SK-N-SH (cell line): ENCODE data around the gene SAPCD2. TPM values are rescaled to one million over a fixed set of nuclear protein-coding genes. Genes with fewer than 3 reads are reported as not detected.

Source experiments
- CTCF ChIA-PET: fragments of 300-600, 350-600 bp; formaldehyde crosslinking; extraction: SDS; loops from one replicate; lab custom pipeline; 2021; lab: Yijun Ruan, JAX
- POLR2A ChIA-PET: fragments of 350-600 bp; sonication (Branson Sonifier 250); formaldehyde crosslinking; extraction: SDS; loops from one replicate; lab custom pipeline; 2020; ENCODE audit warnings: antibody characterized with exemption, inconsistent platforms; lab: Yijun Ruan, JAX
- DNase-seq: peaks from one replicate; pipeline ENCODE4 v3.0.0; 2012
- H2AFZ ChIP-seq: fragments of 200-600 bp; sonication (generic); 2 replicates; pipeline ENCODE4 v1.8.1; 2016; ENCODE audit warnings: antibody characterized with exemption, mild to moderate bottlenecking, low read depth
- H3F3A ChIP-seq: fragments of 200-600 bp; sonication (generic); replicated peaks from 2 replicates; pipeline ENCODE3; 2016; ENCODE audit warnings: antibody characterized with exemption, mild to moderate bottlenecking; ENCODE audit not compliant: insufficient read depth
- H3K27ac ChIP-seq, 2 experiments: fragments of 200-500 bp in 1 of 2; fragments of 200-600 bp in 1 of 2; sonication (Bioruptor generic) in 1 of 2; sonication (generic), shearing (Covaris generic) in 1 of 2; 2 replicates each; pipeline versions ENCODE4 v1.5.1 to v1.6.1; 2014 to 2016; ENCODE audit warnings: low read depth in 2 of 2, inconsistent platforms in 1 of 2, low read length in 1 of 2, mild to moderate bottlenecking in 1 of 2, mixed read lengths in 1 of 2
- H3K27me3 ChIP-seq: fragments of 200-600 bp; sonication (generic), shearing (Covaris generic); 2 replicates; pipeline ENCODE4 v1.6.1; 2016; ENCODE audit warnings: mixed run types; ENCODE audit not compliant: insufficient read depth
- H3K36me3 ChIP-seq, 2 experiments: fragments of 200-500 bp in 1 of 2; fragments of 200-600 bp in 1 of 2; sonication (Bioruptor generic) in 1 of 2; sonication (generic) in 1 of 2; replicated peaks in 1 of 2; 2 replicates each; pipeline versions ENCODE3 to v1.5.1; 2014 to 2016; ENCODE audit warnings: low read length in 1 of 2, mild to moderate bottlenecking in 1 of 2; ENCODE audit not compliant: insufficient read depth in 2 of 2, control insufficient read depth in 1 of 2
- H3K4me1 ChIP-seq, 2 experiments: fragments of 200-500 bp in 1 of 2; fragments of 200-600 bp in 1 of 2; sonication (Bioruptor generic) in 1 of 2; sonication (generic), shearing (Covaris generic) in 1 of 2; 2 replicates each; pipeline versions ENCODE4 v1.5.1 to v1.6.1; 2014 to 2016; ENCODE audit warnings: low read depth in 1 of 2, low read length in 1 of 2, mixed run types in 1 of 2; ENCODE audit not compliant: insufficient read depth in 2 of 2, control insufficient read depth in 1 of 2
- H3K4me2 ChIP-seq: fragments of 200-600 bp; sonication (generic), shearing (Covaris generic); 2 replicates; pipeline ENCODE4 v1.6.1; 2017; ENCODE audit warnings: mixed run types
- H3K4me3 ChIP-seq, 2 experiments: fragments of 200-500 bp in 1 of 2; fragments of 200-600 bp in 1 of 2; sonication (Bioruptor generic) in 1 of 2; sonication (generic), shearing (Covaris generic) in 1 of 2; 2 replicates each; pipeline versions ENCODE4 v1.5.1 to v1.8.1; 2014 to 2016; ENCODE audit warnings: low read depth in 2 of 2, inconsistent platforms in 1 of 2, low read length in 1 of 2, mild to moderate bottlenecking in 1 of 2, mixed read lengths in 1 of 2, moderate library complexity in 1 of 2
- H3K79me2 ChIP-seq: fragments of 200-600 bp; sonication (generic); 2 replicates; pipeline ENCODE4 v1.8.1; 2017; ENCODE audit warnings: mild to moderate bottlenecking; ENCODE audit not compliant: insufficient read depth
- H3K9ac ChIP-seq: fragments of 200-600 bp; sonication (generic); 2 replicates; pipeline ENCODE4 v1.6.1; 2017; ENCODE audit warnings: mixed run types
- H3K9me2 ChIP-seq: fragments of 200-600 bp; sonication (generic); 2 replicates; pipeline ENCODE4 v1.6.1; 2017; ENCODE audit warnings: mixed run types
- H3K9me3 ChIP-seq: fragments of 200-600 bp; sonication (generic); 2 replicates; pipeline ENCODE4 v1.6.1; 2017; ENCODE audit warnings: mixed run types, mild to moderate bottlenecking, moderate library complexity
- H4K20me1 ChIP-seq: fragments of 200-600 bp; sonication (generic); 2 replicates; pipeline ENCODE4 v1.6.1; 2017; ENCODE audit warnings: mild to moderate bottlenecking, mixed run types; ENCODE audit not compliant: insufficient read depth
- EP300 ChIP-seq, 2 experiments: IDR thresholded peaks; 2 replicates each; pipeline versions ENCODE4 v1.4.0 to v1.6.1; 2012; ENCODE audit warnings: borderline replicate concordance in 1 of 2, low read depth in 1 of 2, low read length in 1 of 2
- EZH2phosphoT487 ChIP-seq: fragments of 200-600 bp; sonication (generic); IDR thresholded peaks from 2 replicates; pipeline ENCODE4 v1.6.1; 2017; ENCODE audit warnings: low read depth, mixed run types, mild to moderate bottlenecking, antibody characterized with exemption, moderate library complexity, borderline replicate concordance
- FOXM1 ChIP-seq: IDR thresholded peaks from 2 replicates; pipeline ENCODE4 v1.4.0; 2012; ENCODE audit warnings: low read depth, mild to moderate bottlenecking
- GABPA ChIP-seq: IDR thresholded peaks from 2 replicates; pipeline ENCODE4 v1.4.0; 2012; ENCODE audit warnings: low read depth, mild to moderate bottlenecking
- MEF2A ChIP-seq: IDR thresholded peaks from 2 replicates; pipeline ENCODE4 v1.4.0; 2012; ENCODE audit warnings: low read depth, borderline replicate concordance
- POLR2AphosphoS5 ChIP-seq: IDR thresholded peaks from 2 replicates; pipeline ENCODE4 v1.6.1; 2012; ENCODE audit warnings: low read depth, low read length
- SIN3A ChIP-seq: IDR thresholded peaks from 2 replicates; pipeline ENCODE4 v1.6.1; 2012; ENCODE audit warnings: low read depth, mild to moderate bottlenecking, low read length, moderate library complexity, borderline replicate concordance
- SMC3 ChIP-seq: IDR thresholded peaks from 2 replicates; pipeline ENCODE4 v1.6.1; 2012; ENCODE audit warnings: low read depth, low read length, improper control_type of control experiment
- USF1 ChIP-seq: IDR thresholded peaks from 2 replicates; pipeline ENCODE4 v1.4.0; 2012; ENCODE audit warnings: low read depth, borderline replicate concordance
- YY1 ChIP-seq: IDR thresholded peaks from 2 replicates; pipeline ENCODE4 v1.4.0; 2012; ENCODE audit warnings: low read depth, mild to moderate bottlenecking
- WGBS: methylation state at CpG from one replicate; pipeline ENCODE4 v1.1.6; 2017; ENCODE audit warnings: low lambda C conversion rate; 5-methylcytosine and 5-hydroxymethylcytosine counted together
- polyA plus RNA-seq, 3 experiments: library from polyadenylated mRNA; depleted of rRNA; stranded (reverse); fragments of >200 nt; gene quantifications; 2 replicates each; pipeline ENCODE4 v1.2.3, GENCODE V29; 2012

Gene SAPCD2
- polyA plus RNA-seq, 1 of the 3 experiments (the other 2 are of a cell fraction) = 6.0 TPM

- no peaks in the 10 kb centered on the region for H3K79me2 ChIP-seq
- peaks cover 0 to 19% of the 10 kb centered on the region in 2 experiments for H3K36me3 ChIP-seq
- no peak overlapping the region for H3K27ac ChIP-seq
- H3K27me3 ChIP-seq = no peaks in the 10 kb centered on the region
- no peak overlapping the region for H2AFZ ChIP-seq
- no peak overlapping the region for H3K4me2 ChIP-seq
- peaks cover 11 to 20% of the 10 kb centered on the region in 2 experiments; a peak in 2 of 4 replicates for H3K4me1 ChIP-seq
- H4K20me1 ChIP-seq = peaks cover 21% of the 10 kb centered on the region
- TF ChIP-seq SMC3 (no peak), FOXM1 (no peak)
- H3K9me2 ChIP-seq = no peaks in the 10 kb centered on the region
- H3F3A ChIP-seq = peaks cover under 1% of the 10 kb centered on the region
- no peak overlapping the region for H3K9ac ChIP-seq
- DNase-seq = no peak
- H3K9me3 ChIP-seq = no peaks in the 10 kb centered on the region
- H3K4me3 ChIP-seq = no peak overlapping the region
- POLR2A ChIA-PET = no interaction called here
- 62% methylated on average over 7 of the region's 16 CpGs for WGBS
- CTCF ChIA-PET = interaction anchor here (1.0 to 19.8 kb wide), 3 partner anchors 9 to 198 kb away, joined by 4 to 803 read pairs (median 4); partner anchors contain the start of genes AJM1 and SAPCD2
Observed at GRCh38 chr9:137041124-137041523, 29.2 kb downstream of the SAPCD2 start.

GRCh38 chr9:137040568-137040967 is 29.8 kb downstream of the SAPCD2 start:
- Histone ChIP-seq H3K27ac (no peak overlapping the region), H3K9ac (no peak overlapping the region), H3K9me2 (no peaks in the 10 kb centered on the region), H3F3A (no peaks in the 10 kb centered on the region), H4K20me1 (peaks cover 21% of the 10 kb centered on the region), H3K4me1 (peaks cover 11 to 20% of the 10 kb centered on the region in 2 experiments; a peak in 2 of 4 replicates), H3K27me3 (no peaks in the 10 kb centered on the region)
- WGBS = 85% methylated on average over 9 of the region's 23 CpGs
- POLR2A ChIA-PET = no interaction called here
- no peak for DNase-seq
- CTCF ChIA-PET = interaction anchor here (1.0 to 19.8 kb wide), 3 partner anchors 9 to 198 kb away, joined by 4 to 803 read pairs (median 4); partner anchors contain the start of genes AJM1 and SAPCD2
- TF ChIP-seq YY1 (no peak), EP300 (IDR thresholded peaks at IDR 0.05; ENCODE audit: borderline replicate concordance in 1 of 2, low read depth in 1 of 2, low read length in 1 of 2) (no peak), SIN3A (no peak), EZH2phosphoT487 (no peak), GABPA (no peak), USF1 (no peak), POLR2AphosphoS5 (no peak), MEF2A (no peak), FOXM1 (no peak)
- TF ChIP-seq, all 33 proteins: peak for 0
- Histone ChIP-seq H3K9me3 (no peaks in the 10 kb centered on the region), H3K4me2 (no peak overlapping the region), H2AFZ (no peak overlapping the region), H3K36me3 (peaks cover 0 to 19% of the 10 kb centered on the region in 2 experiments), H3K4me3 (no peak overlapping the region), H3K79me2 (no peaks in the 10 kb centered on the region)
